ENCODE measurements around the gene GMPR.

DNA sequence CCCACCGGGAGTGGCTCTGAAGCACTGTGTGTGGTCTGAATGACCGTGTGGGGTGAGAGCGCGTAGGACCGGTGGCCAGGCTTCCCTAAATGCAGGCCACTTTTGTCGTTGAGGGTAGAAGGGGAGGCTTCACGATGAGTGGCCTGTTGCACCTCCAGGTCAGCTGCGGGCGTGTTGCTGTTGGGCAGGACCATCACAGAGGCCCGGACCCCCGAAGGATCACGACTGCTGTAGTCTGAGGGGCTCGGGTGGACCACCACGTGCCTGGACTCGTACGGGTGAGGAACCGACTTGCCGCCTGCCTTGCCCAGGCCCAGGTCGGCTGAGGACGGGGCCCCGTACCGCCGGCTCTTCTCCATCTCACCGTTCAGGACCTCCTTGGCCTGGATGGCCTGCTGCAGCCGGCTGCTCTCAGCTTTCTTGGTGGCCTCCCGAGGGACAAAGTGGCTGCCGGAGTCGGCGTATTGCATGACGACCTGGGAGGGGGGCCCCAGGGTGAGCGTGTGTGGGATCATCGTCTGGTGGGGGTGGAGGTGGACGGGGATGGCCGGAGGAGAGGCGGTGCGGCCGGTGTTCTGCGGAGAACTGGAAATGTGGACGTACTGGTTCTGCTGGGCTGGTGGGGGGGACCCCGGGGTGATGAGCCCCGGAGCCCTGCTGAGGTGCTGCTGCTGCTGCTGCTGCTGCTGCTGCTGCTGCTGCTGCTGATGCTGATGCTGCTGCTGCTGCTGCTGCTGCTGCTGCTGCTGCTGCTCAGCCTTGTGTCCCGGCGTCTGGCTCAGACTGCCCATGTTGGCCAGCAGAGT lies 88.8 kb downstream of the GMPR start:
- TF ChIP-seq CEBPB (IDR thresholded peaks at IDR 0.05; ENCODE audit: low read depth), result no peak
- no peak for TF ChIP-seq EZH2 (IDR thresholded peaks at IDR 0.05)
- TF ChIP-seq ZFX (IDR thresholded peaks at IDR 0.05), result no peak
- TF ChIP-seq POLR2AphosphoS5 (IDR thresholded peaks at IDR 0.05; ENCODE audit: low read depth, low read length), result no peak
- no peak for TF ChIP-seq YY1 (IDR thresholded peaks at IDR 0.05; ENCODE audit: extremely low read depth, insufficient replicate concordance, low read depth, low read length)
- TF ChIP-seq EZH2phosphoT487 (IDR thresholded peaks at IDR 0.05; ENCODE audit: borderline replicate concordance), result no peak
- no peak for TF ChIP-seq SP1 (IDR thresholded peaks at IDR 0.05; ENCODE audit: low read depth)
- TF ChIP-seq, protein P1, sequence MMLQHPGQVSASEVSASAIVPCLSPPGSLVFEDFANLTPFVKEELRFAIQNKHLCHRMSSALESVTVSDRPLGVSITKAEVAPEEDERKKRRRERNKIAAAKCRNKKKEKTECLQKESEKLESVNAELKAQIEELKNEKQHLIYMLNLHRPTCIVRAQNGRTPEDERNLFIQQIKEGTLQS (IDR thresholded peaks at IDR 0.05), result no peak
- TF ChIP-seq POLR2A (IDR thresholded peaks at IDR 0.05; ENCODE audit: borderline replicate concordance, extremely low read depth, insufficient read depth, insufficient read length), result no peak
- TF ChIP-seq, protein P2, sequence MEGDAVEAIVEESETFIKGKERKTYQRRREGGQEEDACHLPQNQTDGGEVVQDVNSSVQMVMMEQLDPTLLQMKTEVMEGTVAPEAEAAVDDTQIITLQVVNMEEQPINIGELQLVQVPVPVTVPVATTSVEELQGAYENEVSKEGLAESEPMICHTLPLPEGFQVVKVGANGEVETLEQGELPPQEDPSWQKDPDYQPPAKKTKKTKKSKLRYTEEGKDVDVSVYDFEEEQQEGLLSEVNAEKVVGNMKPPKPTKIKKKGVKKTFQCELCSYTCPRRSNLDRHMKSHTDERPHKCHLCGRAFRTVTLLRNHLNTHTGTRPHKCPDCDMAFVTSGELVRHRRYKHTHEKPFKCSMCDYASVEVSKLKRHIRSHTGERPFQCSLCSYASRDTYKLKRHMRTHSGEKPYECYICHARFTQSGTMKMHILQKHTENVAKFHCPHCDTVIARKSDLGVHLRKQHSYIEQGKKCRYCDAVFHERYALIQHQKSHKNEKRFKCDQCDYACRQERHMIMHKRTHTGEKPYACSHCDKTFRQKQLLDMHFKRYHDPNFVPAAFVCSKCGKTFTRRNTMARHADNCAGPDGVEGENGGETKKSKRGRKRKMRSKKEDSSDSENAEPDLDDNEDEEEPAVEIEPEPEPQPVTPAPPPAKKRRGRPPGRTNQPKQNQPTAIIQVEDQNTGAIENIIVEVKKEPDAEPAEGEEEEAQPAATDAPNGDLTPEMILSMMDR (IDR thresholded peaks at IDR 0.05 in 2 of 3, conservative IDR thresholded peaks at IDR 0.05 in 1 of 3; ENCODE audit: borderline replicate concordance in 1 of 3, insufficient read depth in 1 of 3, low read depth in 2 of 3, low read length in 2 of 3), result no peak
- no peak for TF ChIP-seq SIN3A (IDR thresholded peaks at IDR 0.05; ENCODE audit: low read depth)
- no peak for TF ChIP-seq RAD21 (IDR thresholded peaks at IDR 0.05; ENCODE audit: low read depth)
